ENCODE data around the gene RHBG. TPM values are rescaled to one million over a fixed set of nuclear protein-coding genes. Genes with fewer than 3 reads are reported as not detected.

Gene RHBG
- total and polyA plus RNA-seq, 3 experiments from 2014 or later: not detected

GRCh38 chr1:156399355-156400125, 30.5 kb downstream of the RHBG start:
- no peaks in the 10 kb centered on the region for H3K4me1 ChIP-seq (ENCODE audit: insufficient read depth, low read length)
- ChIA-PET CTCF (interaction anchor here (1.4 to 2.6 kb wide), 2 partner anchors 14 to 47 kb away, joined by 3 to 6 read pairs; no protein-coding TSS in a partner anchor), POLR2A (no interaction called here)

GRCh38 chr1:156400191-156400935, 31.4 kb downstream of the RHBG start:
- Histone ChIP-seq H3K4me1 (ENCODE audit: insufficient read depth, low read length) (no peaks in the 10 kb centered on the region), H3K36me3 (ENCODE audit: insufficient read depth, low read length) (no peaks in the 10 kb centered on the region), H3K27ac (ENCODE audit: low read depth, low read length) (no peak overlapping the region), H3K27me3 (ENCODE audit: insufficient read depth, low read length, poor library complexity, severe bottlenecking) (no peaks in the 10 kb centered on the region), H3K9me3 (ENCODE audit: low read length) (no peaks in the 10 kb centered on the region), H3K4me3 (ENCODE audit: low read length) (no peak overlapping the region)
- no peaks in the 10 kb centered on the region for H3K4me1 Mint-ChIP-seq
- peaks cover 10 to 21% of the 10 kb centered on the region in 2 donors for H3K27me3 Mint-ChIP-seq
- no peak for DNase-seq
- ChIA-PET POLR2A (no interaction called here), CTCF (interaction anchor here (1.4 to 2.6 kb wide), 2 partner anchors 14 to 46 kb away, joined by 3 to 6 read pairs; no protein-coding TSS in a partner anchor)
- no peak overlapping the region for H3K27ac Mint-ChIP-seq
- H3K9me3 Mint-ChIP-seq: no peaks in the 10 kb centered on the region
- H3K4me3 Mint-ChIP-seq: no peak overlapping the region
- H3K36me3 Mint-ChIP-seq: no peaks in the 10 kb centered on the region

More at GRCh38 chr1:156399355-156400125, 30.5 kb downstream of the RHBG start:
- Histone ChIP-seq H3K9me3 (ENCODE audit: low read length) (no peaks in the 10 kb centered on the region), H3K4me3 (ENCODE audit: low read length) (no peak overlapping the region), H3K36me3 (ENCODE audit: insufficient read depth, low read length) (no peaks in the 10 kb centered on the region), H3K27ac (ENCODE audit: low read depth, low read length) (no peak overlapping the region), H3K27me3 (ENCODE audit: insufficient read depth, low read length, poor library complexity, severe bottlenecking) (no peaks in the 10 kb centered on the region)
- H3K27ac Mint-ChIP-seq: no peak overlapping the region
- H3K27me3 Mint-ChIP-seq: peaks cover 10 to 21% of the 10 kb centered on the region in 2 donors
- no peaks in the 10 kb centered on the region for H3K4me1 Mint-ChIP-seq
- no peaks in the 10 kb centered on the region for H3K9me3 Mint-ChIP-seq
- no peaks in the 10 kb centered on the region for H3K36me3 Mint-ChIP-seq
- no peak overlapping the region for H3K4me3 Mint-ChIP-seq
- no peak for DNase-seq

GRCh38 chr1:156401041-156401574, 32.1 kb downstream of the RHBG start:
- Mint-ChIP-seq H3K4me3 (no peak overlapping the region), H3K9me3 (no peaks in the 10 kb centered on the region), H3K27ac (no peak overlapping the region), H3K27me3 (peaks cover 13 to 27% of the 10 kb centered on the region in 2 donors), H3K4me1 (no peaks in the 10 kb centered on the region), H3K36me3 (no peaks in the 10 kb centered on the region)
- DNase-seq: no peak
- Histone ChIP-seq H3K27me3 (ENCODE audit: insufficient read depth, low read length, poor library complexity, severe bottlenecking) (no peaks in the 10 kb centered on the region), H3K4me3 (ENCODE audit: low read length) (no peak overlapping the region), H3K36me3 (ENCODE audit: insufficient read depth, low read length) (no peaks in the 10 kb centered on the region), H3K9me3 (ENCODE audit: low read length) (no peaks in the 10 kb centered on the region), H3K4me1 (ENCODE audit: insufficient read depth, low read length) (no peaks in the 10 kb centered on the region), H3K27ac (ENCODE audit: low read depth, low read length) (no peak overlapping the region)
- ChIA-PET POLR2A (no interaction called here), CTCF (interaction anchor here (1.4 to 2.6 kb wide), 2 partner anchors 15 to 45 kb away, joined by 3 to 6 read pairs; no protein-coding TSS in a partner anchor)

- ChIA-PET POLR2A (no interaction called here), CTCF (interaction anchor here (2.6 kb wide), 1 partner anchor 16 kb away, joined by 6 read pairs; no protein-coding TSS in a partner anchor)
- Histone ChIP-seq H3K27ac (ENCODE audit: low read depth, low read length) (no peak overlapping the region), H3K36me3 (ENCODE audit: insufficient read depth, low read length) (no peaks in the 10 kb centered on the region), H3K9me3 (ENCODE audit: low read length) (no peaks in the 10 kb centered on the region), H3K27me3 (ENCODE audit: insufficient read depth, low read length, poor library complexity, severe bottlenecking) (no peaks in the 10 kb centered on the region), H3K4me3 (ENCODE audit: low read length) (no peak overlapping the region), H3K4me1 (ENCODE audit: insufficient read depth, low read length) (no peaks in the 10 kb centered on the region)
- Mint-ChIP-seq H3K27me3 (peaks cover 14 to 31% of the 10 kb centered on the region in 2 donors), H3K27ac (no peak overlapping the region), H3K4me3 (no peak overlapping the region), H3K9me3 (no peaks in the 10 kb centered on the region), H3K4me1 (no peaks in the 10 kb centered on the region), H3K36me3 (no peaks in the 10 kb centered on the region)
- DNase-seq: no peak
These were observed 32.7 kb downstream of the RHBG start for GRCh38 chr1:156401681-156402081.

- Histone ChIP-seq H3K9me3 (ENCODE audit: low read length) (no peaks in the 10 kb centered on the region), H3K27me3 (ENCODE audit: insufficient read depth, low read length, poor library complexity, severe bottlenecking) (no peaks in the 10 kb centered on the region), H3K27ac (ENCODE audit: low read depth, low read length) (no peak overlapping the region), H3K4me3 (ENCODE audit: low read length) (no peak overlapping the region), H3K4me1 (ENCODE audit: insufficient read depth, low read length) (no peaks in the 10 kb centered on the region), H3K36me3 (ENCODE audit: insufficient read depth, low read length) (no peaks in the 10 kb centered on the region)
- no peak for DNase-seq
- peaks cover 14 to 37% of the 10 kb centered on the region in 2 donors for H3K27me3 Mint-ChIP-seq
- ChIA-PET CTCF (no interaction called here), POLR2A (no interaction called here)
- no peak overlapping the region for H3K27ac Mint-ChIP-seq
- no peaks in the 10 kb centered on the region for H3K4me1 Mint-ChIP-seq
- no peak overlapping the region for H3K4me3 Mint-ChIP-seq
- H3K36me3 Mint-ChIP-seq: no peaks in the 10 kb centered on the region
- H3K9me3 Mint-ChIP-seq: no peaks in the 10 kb centered on the region
These were observed 33.5 kb downstream of the RHBG start for GRCh38 chr1:156402331-156403020.

- H3K27ac ChIP-seq (ENCODE audit: low read depth, low read length): no peak overlapping the region
- H3K9me3 ChIP-seq (ENCODE audit: low read length): no peaks in the 10 kb centered on the region
- no peak overlapping the region for H3K4me3 ChIP-seq (ENCODE audit: low read length)
- no peaks in the 10 kb centered on the region for H3K4me1 ChIP-seq (ENCODE audit: insufficient read depth, low read length)
- Mint-ChIP-seq H3K4me1 (no peaks in the 10 kb centered on the region), H3K36me3 (peaks cover 0 to 5% (median 0%) of the 10 kb centered on the region in 3 donors), H3K27ac (no peak overlapping the region), H3K4me3 (no peak overlapping the region), H3K9me3 (no peaks in the 10 kb centered on the region), H3K27me3 (peaks cover 15 to 51% of the 10 kb centered on the region in 2 donors)
- ChIA-PET CTCF (interaction anchor here (0.8 to 2.0 kb wide), 3 partner anchors 14 to 35 kb away, joined by 3 to 7 read pairs (median 6); no protein-coding TSS in a partner anchor), POLR2A (no interaction called here)
- no peak for DNase-seq
- no peaks in the 10 kb centered on the region for H3K36me3 ChIP-seq (ENCODE audit: insufficient read depth, low read length)
- no peaks in the 10 kb centered on the region for H3K27me3 ChIP-seq (ENCODE audit: insufficient read depth, low read length, poor library complexity, severe bottlenecking)
These were observed 36.7 kb downstream of the RHBG start for GRCh38 chr1:156405670-156406069.

GRCh38 chr1:156406251-156406650, 37.2 kb downstream of the RHBG start:
- no peak for DNase-seq
- peaks cover 0 to 5% (median 0%) of the 10 kb centered on the region in 3 donors for H3K36me3 Mint-ChIP-seq
- H3K4me3 ChIP-seq (ENCODE audit: low read length): no peak overlapping the region
- peaks cover 15 to 56% of the 10 kb centered on the region in 2 donors for H3K27me3 Mint-ChIP-seq
- H3K4me1 Mint-ChIP-seq: no peaks in the 10 kb centered on the region
- POLR2A ChIA-PET: no interaction called here
- H3K36me3 ChIP-seq (ENCODE audit: insufficient read depth, low read length): no peaks in the 10 kb centered on the region
- H3K27ac Mint-ChIP-seq: no peak overlapping the region
- no peaks in the 10 kb centered on the region for H3K9me3 ChIP-seq (ENCODE audit: low read length)
- no peaks in the 10 kb centered on the region for H3K4me1 ChIP-seq (ENCODE audit: insufficient read depth, low read length)
- H3K9me3 Mint-ChIP-seq: no peaks in the 10 kb centered on the region
- CTCF ChIA-PET: interaction anchor here (1.4 to 2.5 kb wide), 3 partner anchors 13 to 21 kb away, joined by 6 to 9 read pairs (median 7); no protein-coding TSS in a partner anchor
- no peak overlapping the region for H3K27ac ChIP-seq (ENCODE audit: low read depth, low read length)
- no peak overlapping the region for H3K4me3 Mint-ChIP-seq
- no peaks in the 10 kb centered on the region for H3K27me3 ChIP-seq (ENCODE audit: insufficient read depth, low read length, poor library complexity, severe bottlenecking)

Data from CD8-positive, alpha-beta memory T cell (primary cell).